GM21447 (cell line): ENCODE measurements around the gene FKBP14.

Experiments
- ATAC-seq: cut with Tn5 transposase; IDR thresholded peaks from one replicate; pipeline ENCODE4 v1.9.1; 2021; ENCODE audit not compliant: unreplicated experiment

Gene FKBP14

GRCh38 chr7:30034501-30034900 is 8.0 kb upstream of the FKBP14 start:
- no peak for ATAC-seq

DNA sequence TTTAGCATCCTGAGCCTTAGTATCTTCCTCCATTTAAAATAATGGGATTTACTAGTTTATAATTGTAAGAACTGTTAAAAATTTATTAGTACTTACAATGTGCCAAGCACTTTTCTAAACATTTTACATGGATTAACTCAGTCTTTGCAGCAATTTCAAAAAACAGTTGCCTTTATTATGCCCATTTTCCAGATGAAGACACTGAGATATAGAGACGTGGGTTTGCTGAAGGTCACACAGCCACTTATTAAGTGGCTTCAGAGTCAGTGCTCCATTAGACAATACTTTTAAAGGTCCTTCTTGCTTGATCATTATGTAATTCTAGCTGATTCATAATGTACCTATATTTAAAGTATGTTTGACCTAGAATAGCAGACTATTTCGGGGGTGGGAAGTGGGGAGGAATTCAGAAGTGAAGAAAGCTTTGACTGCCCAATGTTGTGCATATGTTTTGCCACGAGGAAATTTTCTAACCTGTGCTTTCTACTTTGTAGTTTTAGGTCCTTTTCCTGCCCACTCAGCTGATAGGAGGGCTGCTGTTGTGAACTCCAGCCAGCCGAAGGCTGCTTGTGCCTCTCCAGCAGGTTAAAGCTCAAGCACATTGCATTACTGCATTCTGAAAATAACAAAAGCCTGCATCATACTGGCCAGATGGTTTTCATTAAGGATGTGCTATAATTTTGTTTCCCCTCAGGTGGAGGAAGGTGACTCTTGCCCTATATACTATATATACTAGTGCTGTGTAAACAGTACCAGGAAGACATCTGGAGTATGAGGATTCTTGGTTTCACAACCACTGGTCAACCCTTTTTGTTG is 6.0 kb upstream of the FKBP14 start:
- ATAC-seq = no peak

DNA sequence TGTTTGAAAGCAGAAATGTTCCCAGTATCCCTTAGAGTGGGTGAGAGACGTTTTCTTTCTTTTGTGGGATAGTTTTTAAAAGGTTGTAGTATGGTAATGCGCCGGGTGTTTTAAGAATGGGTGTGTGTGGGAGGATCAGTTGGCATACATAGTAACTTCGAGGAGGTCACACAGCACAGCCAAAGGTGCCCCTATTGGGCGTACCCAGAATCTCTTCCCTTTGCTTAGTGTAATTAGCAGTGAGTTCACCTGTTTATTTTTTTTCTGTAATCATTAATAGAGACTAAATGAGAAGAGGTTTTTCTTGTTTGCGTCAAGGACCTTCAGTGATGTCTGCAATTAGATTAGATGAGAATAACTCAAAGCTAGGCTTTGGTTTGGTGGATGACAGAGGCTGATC is 3.2 kb upstream of the FKBP14 start:
- no peak for ATAC-seq

- ATAC-seq = peak; percentile 15
These were observed 2.5 kb upstream of the FKBP14 start for GRCh38 chr7:30028749-30029635.

DNA sequence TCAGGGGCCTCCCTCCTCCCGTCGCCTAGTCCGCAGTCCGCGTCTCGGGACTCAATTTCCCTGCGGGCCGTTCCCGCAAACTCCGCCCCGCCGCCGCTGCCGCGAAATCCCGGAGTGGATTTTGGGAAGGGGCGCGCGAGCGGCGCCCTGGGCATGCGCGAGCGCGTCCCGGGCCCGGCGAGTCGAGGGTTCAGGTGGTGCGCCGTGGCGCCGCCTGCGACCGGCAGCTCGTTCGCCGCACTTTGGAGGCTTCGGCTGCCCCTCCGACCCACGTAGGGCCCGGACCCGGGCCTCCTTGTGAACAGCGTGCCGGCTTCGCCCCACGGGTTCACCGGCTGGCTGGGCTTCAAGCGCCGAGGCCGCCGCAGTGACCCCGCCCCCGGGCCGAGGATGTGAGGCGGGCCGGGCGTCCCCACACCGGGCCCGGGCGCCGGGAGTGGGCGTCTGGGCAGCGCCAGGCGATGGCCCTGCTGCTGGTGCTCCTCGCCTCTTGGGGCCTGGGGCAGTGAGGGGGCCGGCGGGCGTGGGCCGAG is 1.8 kb upstream of the FKBP14 start, which contains the start of gene PLEKHA8:
Gene PLEKHA8, plus strand, starts transcription at position 197 of the 533 bp plus-strand sequence. CDS start 351 bp downstream, outside the sequence.
- ATAC-seq = peak; percentile 38

DNA sequence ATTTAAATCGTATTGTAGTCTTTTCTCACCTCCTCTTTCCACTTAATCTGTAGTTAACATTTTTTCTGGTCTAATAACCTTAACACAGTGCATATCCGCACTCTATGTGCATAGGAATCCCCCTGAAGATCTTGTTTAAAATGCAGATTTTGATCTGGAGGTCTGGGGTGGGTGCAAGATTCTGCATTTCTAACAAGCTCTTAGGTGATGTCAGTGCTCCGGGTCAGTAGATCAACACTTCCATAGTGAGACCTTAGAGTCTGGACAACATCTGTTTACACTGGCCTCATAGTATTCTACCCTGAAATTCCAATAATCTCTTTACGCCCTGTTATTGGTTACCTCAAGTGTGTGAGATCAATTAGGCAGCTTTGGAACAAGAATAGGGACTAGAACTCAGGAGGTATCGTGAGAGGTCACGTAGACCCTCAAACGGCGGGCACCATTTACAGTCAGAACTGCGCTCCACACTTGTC is 1.3 kb upstream of the FKBP14 start:
- peak; percentile 0 for ATAC-seq

GRCh38 chr7:30027065-30027456 is 559 bp upstream of the FKBP14 start:
- peak; percentile 36 for ATAC-seq

GRCh38 chr7:30023524-30023923 is 3.0 kb downstream of the FKBP14 start:
- ATAC-seq = no peak

DNA sequence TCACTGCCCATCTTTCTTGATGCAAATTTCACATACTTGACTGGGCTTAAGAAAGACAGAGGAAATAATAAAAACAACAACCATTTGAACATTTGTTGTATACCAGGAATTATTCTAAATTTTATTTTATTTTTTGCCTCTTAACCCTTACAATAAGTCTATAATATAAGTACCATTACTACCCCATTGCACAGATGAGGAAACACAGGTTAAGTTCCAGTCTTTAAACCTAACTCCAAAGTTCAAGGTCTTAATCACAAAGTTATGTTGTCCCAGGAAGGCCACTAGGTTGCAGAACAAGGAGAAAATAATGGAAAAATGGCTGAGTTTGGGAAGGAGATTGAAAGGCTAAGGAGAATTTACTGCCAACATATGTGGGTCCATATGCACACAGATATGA is 3.5 kb downstream of the FKBP14 start:
- ATAC-seq = no peak

GRCh38 chr7:30020535-30020934 is 6.0 kb downstream of the FKBP14 start:
- ATAC-seq = no peak

- ATAC-seq = no peak
These were observed 6.5 kb downstream of the FKBP14 start for GRCh38 chr7:30019960-30020359.

- ATAC-seq = no peak
These were observed 7.1 kb downstream of the FKBP14 start for GRCh38 chr7:30019387-30019786.

- ATAC-seq = no peak
These were observed 8.1 kb downstream of the FKBP14 start for GRCh38 chr7:30018451-30018850.

GRCh38 chr7:30012757-30013156 is 13.7 kb downstream of the FKBP14 start:
- no peak for ATAC-seq

- ATAC-seq = no peak
These were observed 16.5 kb downstream of the FKBP14 start for GRCh38 chr7:30010021-30010420.

DNA sequence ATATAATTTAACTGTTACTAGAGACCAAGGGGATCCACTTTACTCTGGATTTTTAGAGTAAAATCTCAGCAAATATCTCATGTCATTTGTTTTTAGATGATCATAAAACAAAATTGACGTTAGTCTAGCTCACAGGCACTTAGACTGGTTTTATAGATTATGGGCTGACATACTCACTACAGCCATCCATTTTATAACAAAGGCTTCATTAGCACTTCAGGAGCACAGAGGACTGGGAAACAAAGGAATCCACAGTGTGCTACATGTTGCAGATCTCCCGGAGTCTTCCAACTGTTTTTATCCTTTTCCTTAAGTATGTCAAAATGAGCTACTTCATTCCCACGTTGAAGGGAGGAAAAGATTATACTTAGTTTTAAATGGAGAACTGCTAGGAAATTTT is 21.0 kb downstream of the FKBP14 start:
- no peak for ATAC-seq

- ATAC-seq = no peak
These were observed 23.4 kb downstream of the FKBP14 start for GRCh38 chr7:30003098-30003497.

DNA sequence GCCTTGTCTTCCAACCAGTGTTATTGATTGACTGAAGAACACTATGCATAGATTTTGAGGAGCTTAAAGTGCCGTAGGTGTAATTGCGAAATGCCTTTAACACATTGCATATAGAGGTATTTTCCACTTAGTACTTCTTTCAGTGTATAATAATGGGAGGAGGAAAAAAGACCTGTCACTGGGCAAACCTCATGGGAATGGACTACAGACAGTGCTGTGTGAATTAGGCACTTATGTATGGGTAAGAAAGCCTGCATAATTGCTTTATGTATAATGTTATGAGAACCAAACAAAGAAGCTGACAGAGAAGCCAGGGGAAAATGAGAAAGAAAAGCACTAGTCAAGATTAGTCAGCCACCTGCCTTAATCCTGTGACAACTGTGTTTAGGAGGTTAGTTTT is 24.5 kb downstream of the FKBP14 start:
- no peak for ATAC-seq

DNA sequence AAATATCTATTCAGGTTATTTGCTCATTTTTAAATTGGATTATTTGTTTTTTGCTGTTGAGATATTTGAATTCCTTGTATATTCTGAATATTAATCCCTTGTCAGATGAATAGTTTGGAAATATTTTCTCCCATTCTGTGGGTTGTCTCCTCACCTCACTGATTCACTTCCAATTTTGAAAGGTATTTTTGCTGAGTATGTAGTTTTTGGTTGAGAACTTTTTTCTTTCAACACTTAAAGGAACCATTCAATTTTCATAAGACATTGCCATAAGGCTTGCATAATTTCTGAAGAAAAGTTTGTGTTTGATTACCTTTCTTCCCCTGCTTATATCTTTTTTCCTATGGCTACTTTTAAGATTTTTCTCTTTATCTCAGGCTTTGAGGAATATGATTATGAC is 28.0 kb downstream of the FKBP14 start:
- no peak for ATAC-seq

DNA sequence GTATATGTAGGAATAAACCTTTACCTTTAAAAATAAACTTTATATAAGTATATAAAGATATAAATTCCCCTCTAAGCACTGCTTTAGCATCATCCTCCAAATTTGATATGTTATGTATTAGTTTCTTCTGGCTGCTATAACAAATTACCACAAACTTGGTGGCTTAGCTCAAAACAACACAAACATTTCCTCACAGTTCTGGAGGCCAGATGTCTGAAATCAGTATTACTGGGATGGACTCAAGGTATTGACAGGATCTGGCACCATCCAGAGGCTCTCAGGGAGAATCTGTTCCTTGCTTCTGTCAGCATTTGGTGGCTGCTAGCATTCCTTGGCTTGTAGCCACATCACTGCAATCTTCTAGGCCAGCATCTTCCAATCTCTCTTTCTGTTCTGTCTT is 30.2 kb downstream of the FKBP14 start:
- no peak for ATAC-seq

- no peak for ATAC-seq
These were observed 30.9 kb downstream of the FKBP14 start for GRCh38 chr7:29995652-29996051.

DNA sequence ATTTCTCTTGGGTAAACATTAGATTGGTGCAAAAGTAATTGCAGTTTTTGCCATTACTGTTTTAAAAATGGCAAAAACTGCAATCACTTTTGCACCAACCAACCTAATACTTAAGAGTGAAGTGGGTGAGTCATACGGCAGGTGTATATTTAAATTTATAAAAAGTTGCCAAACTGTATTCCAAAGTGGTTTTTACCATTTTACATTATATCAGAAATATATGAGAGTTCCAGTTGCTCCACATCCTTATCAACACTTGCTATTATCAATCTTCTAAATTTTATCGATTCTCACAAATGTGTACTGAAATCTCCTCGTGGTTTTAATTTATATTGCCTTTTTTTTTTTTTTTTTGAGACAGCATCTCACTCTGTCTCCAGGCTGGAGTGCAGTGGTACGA is 33.4 kb downstream of the FKBP14 start:
- ATAC-seq = no peak
